GM19035 (cell line): ENCODE data around the gene CCDC6.
"Not testable (repeated sequence)": the region's sequence is repeated elsewhere in the genome, so short reads cannot be mapped to it uniquely, and the experiment has no call there.

Experiments used
- ATAC-seq: cut with Tn5 transposase; IDR thresholded peaks from one replicate; pipeline ENCODE4 v1.9.1; 2021; ENCODE audit not compliant: unreplicated experiment

CCDC6 gene

GRCh38 chr10:59906417-59907202 lies at the start of gene CCDC6:
Gene CCDC6 (minus strand): TSS chr10:59906556. CDS start chr10:59906424, 132 bp downstream.
- ATAC-seq, result peak; percentile 87

GRCh38 chr10:59954296-59954695 lies 47.9 kb upstream of the CCDC6 start:
- ATAC-seq, result no peak

DNA sequence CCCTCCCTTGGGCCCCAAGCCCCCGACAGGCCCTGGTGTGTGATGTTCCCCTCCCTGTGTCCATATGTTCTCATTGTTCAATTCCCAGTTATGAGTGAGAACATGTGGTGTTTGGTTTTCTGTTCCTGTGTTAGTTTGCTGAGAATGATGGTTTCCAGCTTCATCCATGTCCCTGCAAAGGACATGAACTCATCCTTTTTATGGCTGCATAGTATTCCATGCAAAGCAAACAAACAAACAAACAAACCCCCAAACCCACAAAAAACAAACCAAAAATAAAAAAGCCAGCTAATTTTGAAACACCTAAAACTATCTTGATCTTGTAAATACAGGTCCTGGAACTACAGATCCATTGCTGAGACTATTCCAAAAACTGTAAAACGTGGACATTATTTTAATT lies 47.4 kb upstream of the CCDC6 start:
- ATAC-seq, result not testable (repeated sequence)

GRCh38 chr10:59950105-59950504 lies 43.7 kb upstream of the CCDC6 start:
- ATAC-seq, result no peak

DNA sequence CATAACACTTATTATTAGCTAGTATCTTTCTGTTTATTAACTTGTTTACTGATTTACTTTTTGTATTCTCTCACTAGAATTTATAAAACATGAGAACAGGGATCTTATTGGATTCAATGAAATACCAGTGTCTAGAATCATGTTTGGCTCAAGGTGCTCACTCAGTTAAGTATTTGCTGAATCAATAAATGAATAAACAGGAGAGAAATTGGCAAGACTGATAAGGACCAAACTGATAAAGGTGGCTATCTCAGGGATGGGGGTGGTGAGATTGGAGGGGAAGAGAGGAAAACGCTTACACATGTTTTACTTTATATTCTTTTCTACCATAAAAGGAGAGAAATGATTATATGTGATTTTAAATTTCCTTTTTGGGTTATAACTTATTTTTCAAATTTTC lies 43.3 kb upstream of the CCDC6 start:
- ATAC-seq, result no peak

DNA sequence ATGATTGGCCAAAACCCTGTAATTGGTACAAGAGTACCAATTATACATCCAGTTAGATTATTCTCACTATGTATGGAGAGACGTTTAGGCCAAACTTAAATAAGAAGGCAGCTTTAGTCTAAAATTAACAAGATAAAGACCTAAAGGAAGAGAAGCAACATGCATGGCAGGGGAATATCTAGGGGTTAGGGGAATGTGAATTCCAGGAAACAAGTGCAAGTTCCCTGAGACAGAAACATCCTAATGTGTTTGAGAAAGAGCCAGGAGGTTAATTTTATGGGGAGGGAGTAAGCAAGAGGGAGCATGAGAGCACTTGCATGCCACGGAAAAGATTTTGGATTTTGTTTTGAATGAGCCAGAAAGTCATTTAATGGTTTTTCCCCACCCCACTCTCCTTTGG lies 39.6 kb upstream of the CCDC6 start:
- ATAC-seq, result no peak

- ATAC-seq, result no peak
Measured at GRCh38 chr10:59945590-59945989, 39.2 kb upstream of the CCDC6 start.

DNA sequence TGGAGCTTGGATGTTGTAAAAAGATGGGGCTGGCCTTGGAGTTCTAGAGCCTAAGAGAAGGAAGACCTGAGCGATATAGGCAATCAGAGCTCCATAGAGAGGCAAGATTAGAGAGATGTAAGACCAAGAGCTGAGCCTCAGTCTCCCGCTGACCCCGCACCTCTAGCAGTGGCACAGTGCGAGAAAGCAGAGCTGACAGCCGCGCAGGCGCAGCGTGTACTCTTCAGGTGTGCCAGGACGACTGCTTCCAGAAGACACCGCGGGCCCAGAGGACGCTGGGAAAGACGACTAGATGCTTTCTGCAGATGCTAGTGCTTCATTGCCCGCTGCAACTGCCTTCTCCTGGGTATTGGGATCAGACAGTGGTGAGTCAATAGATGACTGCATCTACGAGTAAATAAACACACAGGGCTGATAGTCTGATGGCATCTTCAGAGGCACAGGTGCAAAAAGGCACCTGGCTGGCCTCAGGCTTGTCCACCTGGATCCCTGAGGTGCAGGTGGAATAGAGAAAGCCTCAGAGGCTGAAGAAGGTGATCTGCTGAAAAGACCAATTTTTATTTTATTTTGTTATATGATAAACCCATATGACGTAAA lies 38.1 kb upstream of the CCDC6 start:
- no peak for ATAC-seq

GRCh38 chr10:59942556-59942955 lies 36.2 kb upstream of the CCDC6 start:
- ATAC-seq, result no peak

DNA sequence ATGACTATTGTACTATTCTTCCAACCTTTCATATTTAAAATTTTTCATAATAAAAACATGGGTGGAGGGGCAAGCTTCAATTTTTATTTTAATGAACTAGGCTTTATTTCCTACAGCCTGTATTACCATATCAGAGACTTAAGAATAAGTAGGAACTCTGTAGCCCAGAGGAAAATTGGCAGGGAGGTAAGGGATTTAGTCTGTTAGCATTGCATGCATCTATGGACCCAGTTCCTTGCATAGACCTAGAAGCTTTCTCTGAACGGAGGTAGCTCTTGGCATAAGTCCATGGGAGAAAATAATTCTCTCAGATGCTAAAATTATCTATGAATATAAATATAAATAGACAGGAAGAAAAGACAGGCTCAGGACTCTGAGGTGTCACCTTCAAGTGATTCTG lies 31.4 kb upstream of the CCDC6 start:
- ATAC-seq, result no peak

DNA sequence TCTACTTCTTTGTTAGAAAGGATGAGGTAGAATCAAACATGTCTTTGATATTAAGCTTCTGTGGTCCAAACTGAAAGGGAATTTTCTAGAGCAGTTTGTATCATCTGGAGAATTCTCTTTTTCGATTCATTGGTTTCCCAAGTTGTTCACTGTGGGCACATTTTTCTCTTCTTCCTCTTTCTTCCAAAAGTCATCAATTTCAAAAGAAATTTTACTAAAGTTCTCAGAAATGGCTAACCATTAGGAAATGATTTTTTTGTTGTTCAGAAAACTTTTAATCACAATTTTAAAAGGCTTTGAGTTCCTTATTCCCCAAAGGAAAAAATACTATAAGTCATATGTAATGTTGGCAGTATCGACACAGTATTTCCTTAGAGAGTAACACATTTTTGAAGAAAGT lies 28.3 kb upstream of the CCDC6 start:
- no peak for ATAC-seq

DNA sequence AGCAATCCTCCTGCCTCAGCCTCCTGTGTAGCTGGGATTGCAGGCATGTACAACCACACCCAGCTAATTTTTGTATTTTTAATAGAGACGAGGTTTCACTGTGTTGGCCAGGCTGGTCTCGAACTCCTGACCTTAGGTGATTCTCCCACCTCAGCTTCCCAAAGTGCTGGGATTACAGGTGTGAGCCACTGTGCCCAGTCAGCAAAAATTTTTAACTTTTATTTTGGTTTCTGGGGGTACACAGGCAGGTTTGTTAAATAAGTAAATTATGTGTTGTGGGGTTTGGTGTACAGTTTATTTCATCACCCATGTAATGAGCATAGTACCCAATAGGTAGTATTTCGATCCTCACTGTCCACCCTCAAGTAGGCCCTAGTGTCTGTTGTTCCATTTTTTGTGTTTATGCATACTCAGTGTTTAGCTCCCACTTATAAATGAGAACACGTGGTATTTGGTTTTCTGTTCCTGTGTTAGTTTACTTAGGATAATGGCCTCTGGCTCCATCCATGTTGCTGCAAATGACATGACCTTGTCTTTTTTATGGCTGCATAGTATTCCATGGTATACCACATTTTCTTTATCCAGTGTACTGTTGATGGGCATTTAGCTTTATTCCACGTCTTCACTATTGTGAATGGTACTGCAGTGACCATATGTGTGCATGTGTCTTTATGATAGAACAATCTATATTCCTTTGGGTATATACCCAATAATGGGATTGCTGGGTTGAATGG lies 24.6 kb upstream of the CCDC6 start:
- not testable (repeated sequence) for ATAC-seq

GRCh38 chr10:59926086-59926485 lies 19.7 kb upstream of the CCDC6 start:
- ATAC-seq, result no peak

DNA sequence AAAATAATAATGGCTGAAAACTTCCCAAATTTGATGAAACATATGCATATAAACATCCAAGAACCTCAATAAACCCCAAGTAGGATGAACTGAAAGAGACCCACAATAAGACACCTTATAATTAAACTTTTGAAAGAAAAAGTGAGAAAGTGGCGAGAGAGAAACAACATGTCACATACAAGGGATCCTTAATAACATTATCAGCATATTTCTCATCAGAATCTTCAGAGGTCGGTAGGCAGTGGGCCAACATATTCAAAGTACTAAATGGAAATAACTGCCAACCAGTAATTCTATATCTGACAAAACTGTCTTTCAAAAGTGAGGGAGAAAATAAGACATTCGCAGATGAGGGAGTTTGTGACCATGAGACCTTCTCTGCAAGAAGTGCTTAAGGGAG lies 16.6 kb upstream of the CCDC6 start:
- ATAC-seq, result no peak

GRCh38 chr10:59917922-59918321 lies 11.6 kb upstream of the CCDC6 start:
- ATAC-seq, result no peak

DNA sequence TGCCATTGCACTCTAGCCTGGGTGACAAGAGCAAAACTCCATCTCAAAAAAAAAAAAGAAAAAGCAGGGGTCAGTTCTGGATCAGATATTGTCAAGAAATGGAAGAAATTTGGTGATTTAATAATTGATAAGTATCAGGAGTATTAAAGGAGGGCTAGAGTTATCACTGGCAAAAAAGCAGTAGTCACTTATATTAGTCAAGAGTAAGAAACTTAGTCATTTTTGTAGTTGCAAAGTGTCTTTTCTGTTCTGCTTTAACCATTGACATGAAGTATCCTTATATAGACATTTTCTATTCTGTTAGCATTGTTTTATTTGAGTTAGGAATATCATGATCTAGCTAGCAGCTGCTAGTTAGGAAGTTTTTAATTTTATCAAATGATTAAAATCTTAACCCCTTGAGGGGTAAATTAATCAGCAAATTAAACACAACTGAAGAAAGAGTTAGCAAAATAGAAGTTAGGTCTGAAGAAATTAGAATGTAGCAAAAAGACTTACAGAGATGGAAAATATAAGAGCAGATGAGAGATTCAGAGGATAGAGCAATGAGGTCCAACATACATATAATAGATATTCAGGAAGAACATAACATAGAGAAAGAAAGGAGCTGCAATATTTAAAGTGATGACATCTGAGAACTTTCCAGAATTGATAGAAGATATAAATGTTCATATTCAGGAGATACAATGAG lies 7.3 kb upstream of the CCDC6 start:
- no peak for ATAC-seq

GRCh38 chr10:59910867-59911266 lies 4.5 kb upstream of the CCDC6 start:
- ATAC-seq, result no peak

DNA sequence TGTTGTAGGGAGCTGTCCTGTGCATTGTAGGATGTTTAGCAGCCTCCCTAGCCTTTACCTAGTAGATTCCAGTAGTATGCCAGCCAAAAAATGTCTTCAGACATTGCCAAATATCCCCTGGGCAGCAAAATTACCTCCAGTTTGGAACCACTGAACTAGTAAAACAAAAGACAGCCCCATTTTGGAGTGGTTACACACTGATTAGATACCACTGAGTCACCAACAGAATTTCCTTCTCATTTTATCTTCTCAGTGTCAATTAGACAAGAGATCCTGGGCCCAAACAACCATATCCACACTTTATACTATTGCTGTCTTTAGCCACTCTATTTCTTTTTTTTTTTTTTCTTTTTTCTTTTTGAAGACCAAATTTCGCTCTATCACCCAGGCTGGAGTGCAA lies 3.5 kb upstream of the CCDC6 start:
- no peak for ATAC-seq

DNA sequence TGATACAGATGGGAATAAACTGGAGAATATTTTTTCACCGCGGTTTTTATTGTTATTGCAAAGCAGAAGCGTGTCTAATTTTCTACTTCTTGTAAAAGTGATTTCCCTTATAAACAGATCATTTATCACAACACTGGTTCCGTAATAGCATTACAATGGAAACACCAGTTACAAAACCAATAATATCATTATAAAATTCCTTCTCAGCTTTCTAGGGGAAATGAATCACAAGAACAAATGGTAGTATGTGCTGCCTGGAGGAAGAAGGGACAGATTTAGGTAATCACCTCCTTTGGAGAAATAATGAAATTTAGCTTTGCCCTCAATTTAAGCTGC lies 2.4 kb upstream of the CCDC6 start:
- ATAC-seq, result no peak

- no peak for ATAC-seq
Measured at GRCh38 chr10:59907918-59908807, 1.8 kb upstream of the CCDC6 start.

GRCh38 chr10:59907537-59907917 lies 1.2 kb upstream of the CCDC6 start:
- ATAC-seq, result no peak
